HepG2 (cell line): ENCODE measurements around the gene SSC4D. TPM values are rescaled to one million over a fixed set of nuclear protein-coding genes. Genes with fewer than 3 reads are reported as not detected.

Experiments
- AGO2 ChIP-seq: fragments of 200-400 bp; formaldehyde crosslinking; optimal IDR thresholded peaks from 2 replicates; pipeline ENCODE3; 2017; ENCODE audit warnings: mild to moderate bottlenecking, low read depth, low read length, moderate library complexity
- FOSL2 ChIP-seq: sonication (generic); formaldehyde crosslinking; IDR thresholded peaks from 2 replicates; pipeline ENCODE4 v1.4.0; 2020; ENCODE audit warnings: missing genetic modification reagents
- RBM39 ChIP-seq: fragments of 200-400 bp; formaldehyde crosslinking; IDR thresholded peaks from one replicate; pipeline ENCODE4 v1.6.1; 2018; ENCODE audit warnings: antibody characterized with exemption, mild to moderate bottlenecking, low read depth, low read length; ENCODE audit not compliant: poor library complexity, severe bottlenecking
- SNAI1 ChIP-seq: sonication (generic); formaldehyde crosslinking; IDR thresholded peaks from 2 replicates; pipeline ENCODE4 v1.5.0; 2020; ENCODE audit warnings: mild to moderate bottlenecking, missing genetic modification reagents, borderline replicate concordance
- SP2 ChIP-seq: sonication (generic); formaldehyde crosslinking; IDR thresholded peaks from 2 replicates; pipeline ENCODE4 v1.5.1; 2020; ENCODE audit warnings: mild to moderate bottlenecking, missing genetic modification reagents
- SRSF1 ChIP-seq: fragments of 200-400 bp; formaldehyde crosslinking; optimal IDR thresholded peaks from 2 replicates; pipeline ENCODE3; 2017; ENCODE audit warnings: mild to moderate bottlenecking, low read depth, low read length, moderate library complexity
- SYNCRIP ChIP-seq: fragments of 200-400 bp; formaldehyde crosslinking; IDR thresholded peaks from 2 replicates; pipeline ENCODE4 v1.6.1; 2018; ENCODE audit warnings: mild to moderate bottlenecking, low read depth, low read length; ENCODE audit not compliant: insufficient read depth
- TCF7 ChIP-seq: sonication (generic); IDR thresholded peaks from 2 replicates; pipeline ENCODE4 v1.6.1; 2016; ENCODE audit warnings: antibody characterized with exemption, low read depth
- TFDP1 ChIP-seq: IDR thresholded peaks from 2 replicates; pipeline ENCODE4 v1.6.1; 2016; ENCODE audit warnings: missing compliant biosample characterization, missing genetic modification reagents, borderline replicate concordance
- THAP9 ChIP-seq: sonication (generic); formaldehyde crosslinking; IDR thresholded peaks from 2 replicates; pipeline ENCODE4; 2020; ENCODE audit warnings: missing genetic modification reagents, mild to moderate bottlenecking, borderline replicate concordance
- YY1 ChIP-seq: IDR thresholded peaks from 2 replicates; pipeline ENCODE4 v1.6.1; 2011; ENCODE audit warnings: low read length, low read depth, moderate library complexity, mild to moderate bottlenecking; ENCODE audit not compliant: insufficient read depth, insufficient replicate concordance
- ZNF317 ChIP-seq: sonication (generic); formaldehyde crosslinking; IDR thresholded peaks from 2 replicates; pipeline ENCODE4 v1.5.0; 2020; ENCODE audit warnings: mild to moderate bottlenecking, missing genetic modification reagents
- ZNF326 ChIP-seq: sonication (generic); formaldehyde crosslinking; IDR thresholded peaks from 2 replicates; pipeline ENCODE4 v1.4.0; 2020; ENCODE audit warnings: missing genetic modification reagents, borderline replicate concordance
- ZNF337 ChIP-seq: sonication (generic); formaldehyde crosslinking; IDR thresholded peaks from 2 replicates; pipeline ENCODE4 v1.5.1; 2020; ENCODE audit warnings: missing genetic modification reagents, low read depth, mild to moderate bottlenecking, borderline replicate concordance
- ZNF652 ChIP-seq: IDR thresholded peaks from 2 replicates; pipeline ENCODE4 v1.6.1; 2016; ENCODE audit warnings: low read depth, borderline replicate concordance
- polyA plus RNA-seq, 8 experiments: library from polyadenylated mRNA; depleted of rRNA in 3 of 8; stranded (reverse) in 7 of 8; unstranded in 1 of 8; fragments of >200 nt; fragmentation: Illumina TruSeq in 4 of 8; extraction: Trizol in 4 of 8; gene quantifications; 2 replicates each; pipeline versions ENCODE4 v1.2.1 to v1.2.3, GENCODE V29; 2011 to 2016; ENCODE audit warnings: low read depth in 4 of 8, missing spikeins in 1 of 8, mixed read lengths in 1 of 8; ENCODE audit not compliant: insufficient read depth in 1 of 8
- total RNA-seq, 5 experiments: library from RNA; depleted of rRNA; stranded (reverse); fragments of >200 nt; fragmentation: Illumina TruSeq; extraction: Trizol; gene quantifications; 2 replicates each; pipeline ENCODE4 v1.2.3, GENCODE V29; 2016; ENCODE audit warnings: low read depth in 1 of 5
- TF ChIP-seq, protein P1 (sequence below): sonication (generic); formaldehyde crosslinking; IDR thresholded peaks from 2 replicates; pipeline ENCODE4 v1.4.0; 2020; ENCODE audit warnings: mild to moderate bottlenecking, missing genetic modification reagents, borderline replicate concordance

The SSC4D gene
- total and polyA plus RNA-seq, 2 of the 13 experiments (the other 11 are each of a cell fraction or from before 2014, with no cell fraction given) = 33.3 to 63.8 TPM

GRCh38 chr7:76392531-76393115 is 16.9 kb downstream of the SSC4D start (continued):
- no peak for TF ChIP-seq YY1
- TF ChIP-seq ZNF652 (CRISPR knock-in tag) = no peak
- TF ChIP-seq, protein P1, sequence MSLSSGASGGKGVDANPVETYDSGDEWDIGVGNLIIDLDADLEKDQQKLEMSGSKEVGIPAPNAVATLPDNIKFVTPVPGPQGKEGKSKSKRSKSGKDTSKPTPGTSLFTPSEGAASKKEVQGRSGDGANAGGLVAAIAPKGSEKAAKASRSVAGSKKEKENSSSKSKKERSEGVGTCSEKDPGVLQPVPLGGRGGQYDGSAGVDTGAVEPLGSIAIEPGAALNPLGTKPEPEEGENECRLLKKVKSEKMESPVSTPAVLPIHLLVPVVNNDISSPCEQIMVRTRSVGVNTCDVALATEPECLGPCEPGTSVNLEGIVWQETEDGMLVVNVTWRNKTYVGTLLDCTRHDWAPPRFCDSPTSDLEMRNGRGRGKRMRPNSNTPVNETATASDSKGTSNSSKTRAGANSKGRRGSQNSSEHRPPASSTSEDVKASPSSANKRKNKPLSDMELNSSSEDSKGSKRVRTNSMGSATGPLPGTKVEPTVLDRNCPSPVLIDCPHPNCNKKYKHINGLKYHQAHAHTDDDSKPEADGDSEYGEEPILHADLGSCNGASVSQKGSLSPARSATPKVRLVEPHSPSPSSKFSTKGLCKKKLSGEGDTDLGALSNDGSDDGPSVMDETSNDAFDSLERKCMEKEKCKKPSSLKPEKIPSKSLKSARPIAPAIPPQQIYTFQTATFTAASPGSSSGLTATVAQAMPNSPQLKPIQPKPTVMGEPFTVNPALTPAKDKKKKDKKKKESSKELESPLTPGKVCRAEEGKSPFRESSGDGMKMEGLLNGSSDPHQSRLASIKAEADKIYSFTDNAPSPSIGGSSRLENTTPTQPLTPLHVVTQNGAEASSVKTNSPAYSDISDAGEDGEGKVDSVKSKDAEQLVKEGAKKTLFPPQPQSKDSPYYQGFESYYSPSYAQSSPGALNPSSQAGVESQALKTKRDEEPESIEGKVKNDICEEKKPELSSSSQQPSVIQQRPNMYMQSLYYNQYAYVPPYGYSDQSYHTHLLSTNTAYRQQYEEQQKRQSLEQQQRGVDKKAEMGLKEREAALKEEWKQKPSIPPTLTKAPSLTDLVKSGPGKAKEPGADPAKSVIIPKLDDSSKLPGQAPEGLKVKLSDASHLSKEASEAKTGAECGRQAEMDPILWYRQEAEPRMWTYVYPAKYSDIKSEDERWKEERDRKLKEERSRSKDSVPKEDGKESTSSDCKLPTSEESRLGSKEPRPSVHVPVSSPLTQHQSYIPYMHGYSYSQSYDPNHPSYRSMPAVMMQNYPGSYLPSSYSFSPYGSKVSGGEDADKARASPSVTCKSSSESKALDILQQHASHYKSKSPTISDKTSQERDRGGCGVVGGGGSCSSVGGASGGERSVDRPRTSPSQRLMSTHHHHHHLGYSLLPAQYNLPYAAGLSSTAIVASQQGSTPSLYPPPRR (CRISPR knock-in tag) = 0 out of 2 replicates have a peak, but pooled peaks have one; percentile 17
- no peak for TF ChIP-seq ZNF326 (CRISPR knock-in tag)
- no peak for TF ChIP-seq TCF7
- no peak for TF ChIP-seq THAP9 (CRISPR knock-in tag)
- no peak for TF ChIP-seq TFDP1 (CRISPR knock-in tag)
- no peak for TF ChIP-seq SP2 (CRISPR knock-in tag)
- TF ChIP-seq RBM39 = no peak
- TF ChIP-seq SYNCRIP = no peak
- 0 out of 2 replicates have a peak, but pooled peaks have one; percentile 49 for TF ChIP-seq SNAI1
- TF ChIP-seq FOSL2 (CRISPR knock-in tag) = no peak
- TF ChIP-seq AGO2 = no peak
- TF ChIP-seq ZNF317 = no peak
- TF ChIP-seq SRSF1 = no peak
- no peak for TF ChIP-seq ZNF337
